Stimulated activated CD4-positive, alpha-beta T cell treated with anti-CD3 and anti-CD28 coated beads, Interleukin-1b, Interleukin-23, amount 100 ng/mL, for 1 hour (primary cell): ENCODE data around the gene WWC1.
"Not testable (repeated sequence)": the region's sequence is repeated elsewhere in the genome, so short reads cannot be mapped to it uniquely, and the experiment has no call there.

Source experiments
- DNase-seq, 2 donors: peaks; one replicate each; pipeline ENCODE4 v3.0.0-alpha.2; 2020; ENCODE audit warnings: low read depth in 2 of 2

The WWC1 gene

GRCh38 chr5:168409591-168410458 lies 118.4 kb downstream of the WWC1 start:
- no peak for DNase-seq

DNA sequence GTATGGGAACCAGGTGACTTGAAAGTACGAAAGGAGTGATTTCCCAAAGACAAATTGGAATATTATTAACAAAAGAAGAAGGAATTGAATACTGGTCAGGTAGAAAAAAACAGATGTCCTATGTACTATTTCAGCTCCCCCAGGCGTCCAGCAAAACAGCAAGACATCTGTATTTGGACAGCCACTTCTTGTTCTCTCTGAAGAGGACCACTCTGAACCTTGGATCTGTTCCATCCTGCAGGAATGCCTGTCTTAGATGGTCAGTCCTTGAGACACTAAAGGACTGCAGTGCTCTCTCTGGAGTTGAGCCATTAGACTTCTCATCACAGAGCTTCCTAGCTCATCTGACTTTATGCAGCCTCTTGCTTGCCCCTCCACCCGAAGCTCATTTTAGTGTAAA lies 120.4 kb downstream of the WWC1 start:
- no peak for DNase-seq

- no peak for DNase-seq
Observed at GRCh38 chr5:168413062-168413461, 121.6 kb downstream of the WWC1 start.

GRCh38 chr5:168413596-168413995 lies 122.2 kb downstream of the WWC1 start:
- DNase-seq: no peak

DNA sequence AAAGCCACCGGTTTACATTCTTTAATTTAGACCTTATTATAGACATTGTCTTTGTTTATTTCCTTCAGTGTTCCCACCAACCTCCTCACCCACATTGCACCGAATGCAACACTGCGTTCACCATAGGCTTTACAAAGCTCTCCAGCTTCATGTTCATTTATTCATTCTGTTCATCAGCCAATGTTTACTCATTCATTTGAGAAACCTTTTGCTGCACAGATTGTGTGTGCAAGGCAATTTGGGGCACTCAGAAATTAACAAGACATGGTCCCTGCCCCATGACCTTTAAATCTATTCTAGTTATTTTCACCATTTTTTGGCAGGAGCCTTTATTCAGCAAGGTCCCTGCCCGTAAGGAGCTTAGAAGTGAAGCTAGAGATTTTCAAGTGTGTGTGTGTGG lies 124.0 kb downstream of the WWC1 start:
- no peak for DNase-seq

GRCh38 chr5:168415971-168416370 lies 124.5 kb downstream of the WWC1 start:
- DNase-seq: no peak

DNA sequence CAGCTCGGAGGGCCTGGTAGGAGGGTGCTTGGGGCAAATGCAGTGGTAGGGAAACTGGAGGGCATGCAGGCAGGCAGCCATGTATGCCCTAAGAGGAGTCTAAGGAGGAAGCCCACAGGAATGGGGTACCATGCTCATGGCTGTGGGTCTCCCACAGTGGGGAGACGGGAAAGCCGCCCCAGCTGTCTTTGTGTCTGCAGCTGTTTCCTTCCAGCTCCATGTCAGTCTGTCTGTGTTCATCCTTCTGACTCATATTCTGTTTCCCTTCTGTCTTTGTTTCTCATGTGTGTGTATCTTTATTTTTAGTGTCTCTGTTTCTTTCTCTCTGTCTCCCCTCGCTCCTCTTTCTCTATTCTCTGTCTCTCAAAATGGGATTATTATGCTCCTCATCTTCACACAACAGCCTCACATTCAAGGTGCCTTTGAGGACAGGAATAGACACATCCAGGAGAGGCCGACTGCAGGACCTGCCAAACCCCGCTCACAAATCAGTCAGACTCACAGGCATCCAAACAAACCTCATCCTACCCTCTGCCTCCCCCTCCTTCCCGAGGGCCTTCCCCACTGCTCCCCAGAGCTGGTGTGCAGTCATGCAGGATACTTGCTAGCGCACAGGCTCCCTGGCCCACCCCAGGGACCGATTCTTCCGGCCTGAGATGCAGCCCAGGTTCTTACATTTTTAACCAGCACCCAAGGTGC lies 126.4 kb downstream of the WWC1 start:
- no peak for DNase-seq

- no peak for DNase-seq
Observed at GRCh38 chr5:168420461-168420860, 129.0 kb downstream of the WWC1 start.

- no peak for DNase-seq
Observed at GRCh38 chr5:168422431-168422830, 131.0 kb downstream of the WWC1 start.

DNA sequence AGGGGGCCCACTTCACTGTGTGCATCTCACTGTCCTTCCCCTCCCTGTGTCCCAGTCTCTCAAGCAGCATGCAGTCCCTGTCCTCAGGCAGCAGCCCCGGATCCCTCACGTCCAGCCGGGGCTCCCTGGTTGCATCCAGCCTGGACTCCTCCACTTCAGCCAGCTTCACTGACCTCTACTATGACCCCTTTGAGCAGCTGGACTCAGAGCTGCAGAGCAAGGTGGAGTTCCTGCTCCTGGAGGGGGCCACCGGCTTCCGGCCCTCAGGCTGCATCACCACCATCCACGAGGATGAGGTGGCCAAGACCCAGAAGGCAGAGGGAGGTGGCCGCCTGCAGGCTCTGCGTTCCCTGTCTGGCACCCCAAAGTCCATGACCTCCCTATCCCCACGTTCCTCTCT lies 132.0 kb downstream of the WWC1 start:
- DNase-seq: no peak

DNA sequence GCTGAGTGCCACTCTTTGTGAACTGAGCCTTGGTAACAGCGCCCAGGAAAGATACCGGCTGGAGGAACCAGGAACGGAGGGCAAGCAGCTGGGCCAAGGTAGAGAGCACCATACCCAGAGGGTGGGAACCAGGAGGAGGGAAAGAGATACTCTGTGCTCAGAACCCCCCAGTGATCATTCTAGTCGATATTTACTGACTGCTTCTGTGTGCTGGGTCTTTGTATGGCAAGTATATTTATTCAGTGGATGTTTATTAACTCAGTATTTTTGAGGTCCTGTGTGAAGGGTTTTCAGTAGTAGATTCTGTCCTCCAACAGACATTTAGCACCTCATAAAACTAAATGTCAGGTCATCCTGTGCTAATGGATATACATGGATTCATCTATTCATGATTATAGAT lies 132.5 kb downstream of the WWC1 start:
- DNase-seq: no peak

- DNase-seq: no peak
Observed at GRCh38 chr5:168424594-168425323, 133.3 kb downstream of the WWC1 start.

- DNase-seq: no peak
Observed at GRCh38 chr5:168426007-168426863, 134.8 kb downstream of the WWC1 start.

- DNase-seq: no peak
Observed at GRCh38 chr5:168426864-168427172, 135.4 kb downstream of the WWC1 start.

DNA sequence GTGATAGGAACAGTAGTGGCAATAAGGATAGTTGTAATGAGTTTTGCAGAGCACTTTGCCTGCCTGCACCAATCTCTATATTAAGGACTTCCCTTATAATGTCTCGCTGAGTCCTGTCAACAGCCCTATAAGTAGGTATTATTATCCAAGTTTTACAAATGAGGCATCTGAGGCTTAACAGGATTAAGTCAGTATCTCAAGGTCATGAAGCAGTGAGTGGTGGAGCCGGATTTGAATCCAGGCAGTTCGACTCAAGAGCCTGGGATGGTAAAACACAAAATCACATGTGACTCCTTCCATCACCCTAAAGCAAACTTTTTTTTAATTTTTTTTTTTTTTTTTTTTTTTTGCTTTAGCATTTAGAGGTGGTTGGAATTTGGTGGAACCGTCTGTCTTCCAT lies 135.8 kb downstream of the WWC1 start:
- no peak for DNase-seq

- no peak for DNase-seq
Observed at GRCh38 chr5:168428552-168428951, 137.1 kb downstream of the WWC1 start.

DNA sequence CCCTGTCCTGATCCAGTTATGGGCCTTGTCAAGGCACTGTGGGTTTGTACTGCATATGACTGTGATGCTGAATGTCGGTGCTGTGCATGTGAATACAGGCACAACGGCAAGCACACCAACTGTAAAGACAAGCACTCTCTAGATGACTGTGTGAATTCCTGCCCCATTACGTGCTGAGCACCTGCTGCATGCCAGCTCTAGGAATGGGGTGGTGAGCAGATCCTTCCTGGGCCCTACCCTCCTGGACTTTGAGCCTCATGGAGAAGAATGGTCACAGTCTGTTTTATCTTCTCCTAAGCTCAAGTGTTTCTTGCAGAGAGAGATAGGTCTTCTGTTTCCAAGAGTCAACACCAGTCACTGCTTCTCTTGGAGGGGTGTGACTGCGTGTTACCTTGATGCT lies 138.9 kb downstream of the WWC1 start:
- DNase-seq: no peak

DNA sequence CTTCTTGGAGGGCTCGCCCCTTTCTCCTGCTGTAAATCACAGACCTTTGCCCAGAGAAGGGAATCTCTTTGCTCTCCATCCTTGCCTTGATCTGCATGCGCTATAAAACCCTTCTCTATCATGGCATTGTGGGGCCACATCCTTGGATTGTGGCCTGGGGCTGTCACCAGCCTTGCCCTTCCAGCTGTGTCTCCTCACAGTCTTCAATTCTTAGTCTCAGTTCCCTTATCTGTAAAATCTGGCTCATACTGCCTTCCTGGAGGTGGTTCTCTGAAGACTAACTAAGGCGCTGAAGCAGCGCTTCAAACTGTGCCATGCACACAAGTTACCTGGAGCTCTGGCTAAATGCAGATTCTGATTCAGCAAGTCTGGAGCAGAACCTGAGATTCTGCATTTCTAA lies 141.5 kb downstream of the WWC1 start:
- no peak for DNase-seq

DNA sequence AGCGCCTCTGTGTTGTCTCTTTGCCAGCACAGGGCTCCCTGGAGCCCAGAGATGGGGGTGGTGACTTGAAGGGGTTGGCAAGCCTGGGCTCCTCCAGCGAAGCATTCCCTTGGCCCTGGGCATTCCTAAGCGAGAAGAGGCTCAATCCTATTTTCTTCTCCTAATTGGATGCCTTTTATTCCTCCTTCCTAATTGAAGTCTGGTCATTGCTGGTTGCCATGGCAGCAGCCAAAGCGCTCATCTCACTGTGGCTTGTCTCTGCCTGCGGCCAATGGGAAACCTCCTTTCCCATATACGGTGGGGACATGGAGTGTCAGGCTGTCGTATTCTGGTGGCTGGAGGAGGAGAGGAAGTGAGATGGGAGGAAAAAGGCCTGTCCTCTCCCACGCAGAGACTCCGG lies 142.6 kb downstream of the WWC1 start:
- no peak for DNase-seq

DNA sequence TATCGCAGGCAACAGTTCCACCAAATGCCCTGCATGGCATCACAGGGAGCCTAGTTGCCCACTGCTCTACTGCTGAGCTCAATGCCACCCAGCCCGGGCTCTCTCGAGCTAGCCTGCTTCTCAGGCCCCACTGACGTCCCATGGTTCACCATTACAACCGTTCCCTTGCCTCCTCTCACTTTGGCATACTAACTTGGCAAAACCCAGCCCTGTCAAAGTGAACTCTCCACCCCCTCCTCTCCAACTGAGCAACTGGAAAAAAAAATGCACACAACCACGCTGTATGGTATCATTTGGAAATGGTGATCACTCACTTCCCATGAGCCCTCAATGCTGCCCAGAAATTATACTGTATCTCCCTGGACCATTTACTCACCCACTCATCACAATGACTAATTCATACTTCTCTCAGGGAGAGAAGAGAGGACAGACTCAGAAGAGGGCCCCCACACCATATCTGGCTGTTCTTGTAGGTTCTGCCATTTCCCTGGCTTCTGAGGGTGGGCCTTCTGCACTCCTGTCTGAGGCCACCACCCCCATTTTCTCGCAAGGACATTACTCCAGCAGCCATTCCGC lies 143.4 kb downstream of the WWC1 start:
- DNase-seq: no peak

GRCh38 chr5:168435340-168435739 lies 143.9 kb downstream of the WWC1 start:
- not testable (repeated sequence) for DNase-seq
